ENCODE results near the gene SLC16A6.
"Not testable (repeated sequence)": the region's sequence is repeated elsewhere in the genome, so short reads cannot be mapped to it uniquely, and the experiment has no call there.

The SLC16A6 gene

DNA sequence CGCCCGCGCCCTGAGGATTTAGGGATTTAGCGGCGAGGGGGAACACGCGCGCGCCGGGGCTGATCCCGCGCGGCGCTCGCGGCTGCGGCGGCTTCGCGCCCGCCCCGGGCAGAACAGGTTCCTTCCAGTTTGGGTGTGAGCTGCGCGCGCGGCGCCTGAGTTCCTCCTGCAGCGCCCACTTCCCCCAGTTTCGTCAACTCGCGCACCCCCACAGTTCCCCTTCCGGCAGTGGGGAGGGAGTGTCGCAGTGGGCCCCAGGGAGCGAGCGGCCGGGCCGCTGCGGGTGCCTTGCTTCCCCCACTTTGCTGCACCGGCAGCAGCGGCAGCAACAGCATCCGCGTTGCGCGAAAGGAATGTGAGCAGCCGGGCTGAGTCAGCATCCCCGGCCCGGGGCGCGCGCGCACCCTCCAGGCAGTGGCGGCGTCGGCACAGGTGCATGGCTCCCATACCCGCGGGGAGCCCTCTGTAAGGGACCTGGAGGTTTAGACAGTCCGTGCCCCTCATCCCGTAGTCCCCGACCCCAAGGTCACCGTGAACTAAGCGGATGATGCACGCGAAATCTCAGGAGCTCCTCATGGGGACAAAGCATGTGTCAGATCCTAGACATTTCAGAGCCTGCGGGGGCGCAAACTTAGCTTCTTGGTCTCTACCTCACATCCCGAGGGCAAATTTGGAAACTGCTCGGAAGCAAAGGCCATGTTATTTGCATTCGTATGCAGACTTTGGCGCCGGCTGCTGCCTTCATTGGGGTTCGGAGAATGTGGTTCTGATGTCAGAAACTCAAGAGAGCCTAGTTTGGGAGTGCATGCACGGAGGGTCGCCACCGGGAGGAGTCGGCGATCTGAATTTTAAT is 1.1 kb upstream of the SLC16A6 start:
- H4K20me1 ChIP-seq, result no peaks in the 10 kb centered on the region
- peak overlapping the region; percentile 97 for H3K27ac ChIP-seq
- peak overlapping the region; percentile 93 for H3K9ac ChIP-seq
- no peaks in the 10 kb centered on the region for H3K9me3 ChIP-seq
- TF ChIP-seq Cebpa-rat (IDR thresholded peaks at IDR 0.05), result no peak; the same call in 1 of the 2 replicates
- no peaks in the 10 kb centered on the region for H3K27me3 ChIP-seq
- H3K4me1 ChIP-seq, result peaks cover 53% of the 10 kb centered on the region
- peak overlapping the region; percentile 97 for H3K4me2 ChIP-seq
- no peaks in the 10 kb centered on the region for H3K36me3 ChIP-seq
- peak overlapping the region; percentile 78 for H3K4me3 ChIP-seq

DNA sequence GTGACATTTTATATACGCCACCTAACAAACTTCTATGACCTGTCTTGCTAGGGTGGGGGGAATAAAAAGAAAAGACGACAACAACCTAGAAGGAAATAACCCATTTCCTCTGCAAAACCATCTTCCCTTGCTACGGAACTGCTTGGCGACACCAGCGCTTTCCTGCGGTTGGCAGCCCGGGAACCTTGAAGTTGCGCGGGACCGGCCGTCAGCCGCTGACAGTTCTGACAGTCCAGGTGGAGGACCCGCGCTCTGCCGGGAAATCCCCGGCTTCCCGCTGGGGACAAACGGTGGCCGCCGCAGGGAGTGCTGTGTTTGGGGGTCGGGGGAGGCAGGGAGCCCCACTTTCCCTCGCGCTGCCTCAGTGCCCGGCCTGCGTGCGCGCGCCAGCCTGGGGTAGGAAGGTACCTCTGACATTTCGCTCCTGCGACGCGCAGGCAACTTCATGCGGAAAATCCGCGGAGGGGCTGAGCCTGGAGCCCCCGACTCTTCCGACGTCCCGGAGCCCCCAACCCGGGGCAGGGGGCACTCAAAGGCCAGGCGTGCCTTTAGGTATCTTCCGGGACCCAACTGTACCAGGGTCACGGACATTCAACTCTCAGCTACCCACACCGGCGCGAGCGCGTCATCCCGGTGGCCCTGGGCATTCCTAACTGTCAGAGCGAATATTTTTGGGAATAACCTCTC is 516 bp downstream of the SLC16A6 start:
- H3K4me1 ChIP-seq, result peaks cover 44% of the 10 kb centered on the region
- peak overlapping the region; percentile 97 for H3K4me2 ChIP-seq
- peak overlapping the region; percentile 78 for H3K4me3 ChIP-seq
- no peaks in the 10 kb centered on the region for H3K27me3 ChIP-seq
- peak overlapping the region; percentile 97 for H3K27ac ChIP-seq
- no peaks in the 10 kb centered on the region for H3K36me3 ChIP-seq
- no peaks in the 10 kb centered on the region for H4K20me1 ChIP-seq
- TF ChIP-seq Cebpa-rat (IDR thresholded peaks at IDR 0.05), result no peak
- H3K9me3 ChIP-seq, result no peaks in the 10 kb centered on the region
- H3K9ac ChIP-seq, result peak overlapping the region; percentile 93

GRCh38 chr17:68289936-68290267 is 1.0 kb downstream of the SLC16A6 start:
- peak overlapping the region; percentile 78 for H3K4me3 ChIP-seq
- H3K4me1 ChIP-seq, result peaks cover 44% of the 10 kb centered on the region
- no peaks in the 10 kb centered on the region for H3K36me3 ChIP-seq
- no peaks in the 10 kb centered on the region for H4K20me1 ChIP-seq
- peak overlapping the region; percentile 97; the same call in 1 of the 2 replicates for H3K27ac ChIP-seq
- no peak for TF ChIP-seq Cebpa-rat (IDR thresholded peaks at IDR 0.05)
- no peaks in the 10 kb centered on the region for H3K27me3 ChIP-seq
- peak overlapping the region; percentile 97 for H3K4me2 ChIP-seq
- H3K9me3 ChIP-seq, result no peaks in the 10 kb centered on the region
- peak overlapping the region; percentile 93; the same call in 1 of the 2 replicates for H3K9ac ChIP-seq

DNA sequence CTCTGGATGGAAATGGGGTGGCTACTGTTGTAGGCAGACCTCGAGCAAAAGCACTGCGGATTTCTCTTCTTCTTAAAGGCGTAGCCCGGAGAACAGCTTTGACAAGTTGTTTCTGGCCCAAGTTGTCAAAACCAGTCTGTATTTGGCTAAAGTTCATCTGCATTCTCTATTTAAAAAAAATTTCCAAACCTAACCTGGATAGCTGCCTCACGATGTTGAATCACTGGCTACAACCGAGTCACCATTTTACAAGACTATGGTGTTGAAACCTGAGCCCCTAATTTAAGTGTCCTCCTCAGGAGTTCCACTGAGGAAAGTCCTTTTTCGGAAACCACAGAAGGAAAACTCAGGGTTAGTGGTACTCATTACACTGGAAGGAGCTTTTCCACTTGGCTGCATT is 1.5 kb downstream of the SLC16A6 start:
- Histone ChIP-seq H3K4me3 (peak overlapping the region; percentile 78), H3K4me1 (peaks cover 44% of the 10 kb centered on the region), H3K27me3 (no peaks in the 10 kb centered on the region), H3K27ac (peak overlapping the region; percentile 97; the same call in 1 of the 2 replicates), H4K20me1 (no peaks in the 10 kb centered on the region), H3K9ac (no peak overlapping the region), H3K4me2 (peak overlapping the region; percentile 97), H3K9me3 (no peaks in the 10 kb centered on the region), H3K36me3 (no peaks in the 10 kb centered on the region)
- no peak for TF ChIP-seq Cebpa-rat (IDR thresholded peaks at IDR 0.05)

GRCh38 chr17:68288804-68289203 is 2.1 kb downstream of the SLC16A6 start:
- Histone ChIP-seq H3K27ac (peak overlapping the region; percentile 50), H3K4me3 (no peak overlapping the region), H4K20me1 (no peaks in the 10 kb centered on the region), H3K9ac (no peak overlapping the region), H3K4me1 (peaks cover 44% of the 10 kb centered on the region), H3K36me3 (no peaks in the 10 kb centered on the region), H3K27me3 (no peaks in the 10 kb centered on the region), H3K9me3 (no peaks in the 10 kb centered on the region), H3K4me2 (peak overlapping the region; percentile 97)
- no peak for TF ChIP-seq Cebpa-rat (IDR thresholded peaks at IDR 0.05)

- Histone ChIP-seq H3K4me3 (no peak overlapping the region), H3K27me3 (no peaks in the 10 kb centered on the region), H3K36me3 (no peaks in the 10 kb centered on the region), H3K27ac (peak overlapping the region; percentile 50), H3K9ac (no peak overlapping the region), H3K9me3 (no peaks in the 10 kb centered on the region), H3K4me2 (peak overlapping the region; percentile 97), H3K4me1 (peaks cover 44% of the 10 kb centered on the region), H4K20me1 (no peaks in the 10 kb centered on the region)
- no peak for TF ChIP-seq Cebpa-rat (IDR thresholded peaks at IDR 0.05)
Measured at GRCh38 chr17:68288375-68288774, 2.6 kb downstream of the SLC16A6 start.

DNA sequence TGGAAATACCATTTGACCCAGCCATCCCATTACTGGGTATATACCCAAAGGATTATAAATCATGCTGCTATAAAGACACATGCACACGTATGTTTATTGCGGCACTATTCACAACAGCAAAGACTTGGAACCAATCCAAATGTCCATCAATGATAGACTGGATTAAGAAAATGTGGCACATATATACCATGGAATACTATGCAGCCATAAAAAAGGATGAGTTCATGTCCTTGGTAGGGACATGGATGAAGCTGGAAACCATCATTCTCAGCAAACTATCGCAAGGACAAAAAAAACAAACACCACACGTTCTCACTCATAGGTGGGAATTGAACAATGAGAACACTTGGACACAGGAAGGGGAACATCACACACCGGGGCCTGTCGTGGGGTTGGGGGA is 9.0 kb downstream of the SLC16A6 start:
- Histone ChIP-seq H3K9me3 (peaks cover 23% of the 10 kb centered on the region), H3K36me3 (peaks cover 10% of the 10 kb centered on the region)
- H4K20me1 ChIP-seq, H3K27ac ChIP-seq, H3K4me3 ChIP-seq, H3K9ac ChIP-seq, H3K4me2 ChIP-seq, H3K27me3 ChIP-seq, H3K4me1 ChIP-seq: not testable (repeated sequence)

GRCh38 chr17:68277807-68278206 is 13.1 kb downstream of the SLC16A6 start:
- Histone ChIP-seq H3K9me3 (peaks cover 24% of the 10 kb centered on the region), H3K27me3 (no peaks in the 10 kb centered on the region), H4K20me1 (no peaks in the 10 kb centered on the region), H3K36me3 (peaks cover 14% of the 10 kb centered on the region), H3K4me1 (no peaks in the 10 kb centered on the region), H3K9ac (no peak overlapping the region), H3K4me2 (no peak overlapping the region), H3K4me3 (no peak overlapping the region), H3K27ac (no peak overlapping the region)
- TF ChIP-seq Cebpa-rat (IDR thresholded peaks at IDR 0.05), result no peak

DNA sequence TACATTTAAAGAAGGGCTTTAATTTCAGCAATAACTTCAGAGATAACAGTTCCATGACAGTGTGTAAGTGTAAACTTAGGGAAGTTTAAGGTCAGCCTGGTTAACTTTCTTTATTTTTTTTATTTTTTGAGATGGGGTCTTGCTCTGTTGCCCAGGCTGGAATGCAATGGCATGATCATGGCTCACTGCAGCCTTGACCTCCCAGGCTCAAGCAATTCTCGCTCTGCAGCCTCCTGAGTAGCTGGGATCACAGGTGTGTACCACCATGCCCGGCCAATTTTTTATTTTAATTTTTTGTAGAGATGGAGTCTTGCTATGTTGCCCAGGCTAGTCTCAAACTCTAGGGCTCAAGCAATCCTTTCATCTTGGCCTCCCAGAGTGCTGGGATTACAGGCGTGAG is 14.6 kb downstream of the SLC16A6 start:
- not testable (repeated sequence) for H3K27me3 ChIP-seq, H3K4me2 ChIP-seq, H4K20me1 ChIP-seq, H3K27ac ChIP-seq, H3K4me3 ChIP-seq, H3K9ac ChIP-seq, H3K4me1 ChIP-seq
- peaks cover 19% of the 10 kb centered on the region for H3K36me3 ChIP-seq
- H3K9me3 ChIP-seq, result peaks cover 24% of the 10 kb centered on the region

DNA sequence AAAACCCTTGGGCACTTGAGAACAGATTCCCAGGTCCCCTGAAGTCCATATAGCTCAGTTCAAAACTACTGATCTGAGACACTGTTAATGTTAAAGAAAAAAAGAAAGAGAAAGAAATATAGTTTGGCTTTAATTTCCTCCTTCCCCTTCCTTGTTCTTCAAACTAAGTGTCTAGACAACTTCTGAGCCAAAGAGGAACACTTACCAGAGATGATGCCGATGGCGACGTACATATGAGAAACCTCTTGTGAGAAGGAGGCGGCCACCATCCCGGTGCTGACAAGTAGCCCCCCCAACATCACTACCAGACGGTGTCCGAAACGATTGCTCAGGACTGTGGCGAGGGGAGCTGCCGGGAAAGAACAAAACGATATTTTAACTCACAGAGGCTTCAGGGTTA is 17.2 kb downstream of the SLC16A6 start:
- no peak overlapping the region for H3K27ac ChIP-seq

GRCh38 chr17:68265833-68266232 is 25.1 kb downstream of the SLC16A6 start:
- H3K36me3 ChIP-seq, H3K9ac ChIP-seq, H3K27ac ChIP-seq, H3K27me3 ChIP-seq, H3K4me3 ChIP-seq, H3K9me3 ChIP-seq, H4K20me1 ChIP-seq: not testable (repeated sequence)
- H3K4me1 ChIP-seq, result peaks cover 49% of the 10 kb centered on the region
- peak overlapping the region; percentile 46 for H3K4me2 ChIP-seq

More for the DNA sequence above, 17.2 kb downstream of the SLC16A6 start:
- Histone ChIP-seq H3K36me3 (peaks cover 22% of the 10 kb centered on the region), H3K9ac (no peak overlapping the region), H3K27me3 (no peaks in the 10 kb centered on the region), H3K4me1 (peaks cover 8% of the 10 kb centered on the region; the same call in 1 of the 2 replicates), H3K9me3 (peaks cover 18% of the 10 kb centered on the region), H4K20me1 (no peaks in the 10 kb centered on the region), H3K4me2 (no peak overlapping the region), H3K4me3 (no peak overlapping the region)
- no peak for TF ChIP-seq Cebpa-rat (IDR thresholded peaks at IDR 0.05)

DNA sequence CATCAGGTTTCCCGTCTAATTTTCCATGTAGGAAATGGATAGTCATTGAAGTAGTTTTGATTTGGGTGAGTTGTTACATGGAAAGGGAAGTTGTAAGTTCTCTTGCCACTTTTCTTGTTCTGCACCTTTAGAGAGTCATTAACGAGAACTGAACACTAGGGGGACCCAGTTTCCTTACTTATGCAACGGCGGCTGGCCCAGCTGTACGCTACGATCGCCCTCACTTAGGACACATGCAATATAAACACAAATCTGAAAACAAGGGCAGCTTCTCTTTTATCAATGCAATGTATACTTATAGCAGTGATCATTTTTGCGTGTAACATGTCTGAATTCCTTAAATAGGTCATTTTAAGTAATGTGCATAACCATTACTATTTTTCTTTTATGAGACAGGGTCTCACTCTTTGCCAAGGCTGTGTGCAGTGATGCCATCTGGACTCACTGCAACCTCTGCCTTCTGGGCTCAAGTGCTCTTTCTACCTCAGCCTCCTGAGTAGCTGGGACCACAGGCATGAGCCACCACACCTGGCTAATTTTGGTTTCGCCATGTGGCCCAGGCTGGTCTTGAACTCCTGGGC is 27.7 kb downstream of the SLC16A6 start:
- not testable (repeated sequence) for H3K9ac ChIP-seq
- Histone ChIP-seq H3K4me2 (peak overlapping the region; percentile 69), H3K27ac (peak overlapping the region; percentile 37; the same call in 1 of the 2 replicates)

DNA sequence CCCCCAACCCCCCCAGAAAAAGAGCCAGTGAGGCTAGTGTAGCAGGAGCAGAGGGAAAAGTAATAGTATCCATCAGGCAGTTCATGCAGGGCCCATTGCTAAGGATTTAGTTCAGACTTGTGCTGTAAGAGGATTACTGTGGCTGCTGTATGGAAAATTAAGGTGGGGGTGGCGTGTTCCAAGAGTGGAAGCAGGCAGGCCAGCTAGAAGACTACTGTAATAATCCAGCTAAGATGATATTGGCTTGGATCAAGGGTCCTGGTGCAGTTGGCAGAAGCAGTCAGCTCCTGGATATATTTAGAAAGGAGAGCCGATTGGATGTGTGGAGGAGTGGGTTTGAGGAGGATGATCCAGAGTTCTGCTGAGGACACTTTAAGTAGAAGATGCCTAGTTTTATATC is 28.5 kb downstream of the SLC16A6 start:
- Histone ChIP-seq H3K9ac (peak overlapping the region; percentile 53; the same call in 1 of the 2 replicates), H3K27ac (peak overlapping the region; percentile 37; the same call in 1 of the 2 replicates), H3K4me1 (peaks cover 72% of the 10 kb centered on the region), H3K4me2 (peak overlapping the region; percentile 69)
- H3K9me3 ChIP-seq, H3K4me3 ChIP-seq, H3K36me3 ChIP-seq, H3K27me3 ChIP-seq, H4K20me1 ChIP-seq: not testable (repeated sequence)

More for the DNA sequence above, 27.7 kb downstream of the SLC16A6 start:
- H3K4me1 ChIP-seq, result peaks cover 65% of the 10 kb centered on the region
- not testable (repeated sequence) for H3K27me3 ChIP-seq, H4K20me1 ChIP-seq, H3K36me3 ChIP-seq, H3K4me3 ChIP-seq, H3K9me3 ChIP-seq

All from BLaER1 (cell line).